ENCODE data around the gene RERE.

GRCh38 chr1:8547791-8548190, 269.6 kb downstream of the RERE start:
- TF ChIP-seq POLR2AphosphoS5 (IDR thresholded peaks at IDR 0.05) (no peak), POLR2A (IDR thresholded peaks at IDR 0.05) (no peak)
